ENCODE measurements around the gene DDX41. TPM values are rescaled to one million over a fixed set of nuclear protein-coding genes. Genes with fewer than 3 reads are reported as not detected.
A peak's percentile ranks its signal among the peaks of the same experiment; 100 is the strongest.
"Not testable (repeated sequence)": the region's sequence is repeated elsewhere in the genome, so short reads cannot be mapped to it uniquely, and the experiment has no call there.

DDX41 gene
- total RNA-seq: 108 and 250 TPM in 2 replicates

GRCh38 chr5:177516601-177517568 is at the start of gene DDX41:
DDX41 (minus strand) TSS chr5:177516961; CDS start chr5:177516945, 16 bp downstream.
- FAIRE-seq (peak; percentile 98), DNase-seq (ENCODE audit: low read depth) (peak; percentile 97)
- TF ChIP-seq CTCF (IDR thresholded peaks at IDR 0.05; ENCODE audit: insufficient read depth, low read length, severe bottlenecking): no peak
- Histone ChIP-seq H3K4me3 (ENCODE audit: low read depth, low read length) (peak within 1 kb of the TSS; percentile 100), H3K36me3 (ENCODE audit: control insufficient read depth, insufficient read depth, low read length) (peaks cover 51% of the 10 kb centered on the region), H3K27me3 (ENCODE audit: control insufficient read depth, insufficient read depth, low read length) (no peaks in the 10 kb centered on the region)

- DNase-seq (ENCODE audit: low read depth): peak; percentile 17
These were observed 48.3 kb upstream of the DDX41 start for GRCh38 chr5:177565046-177565445.

GRCh38 chr5:177559446-177559941 is 42.7 kb upstream of the DDX41 start:
- DNase-seq (ENCODE audit: low read depth); H3K27me3 ChIP-seq (ENCODE audit: control insufficient read depth, insufficient read depth, low read length); FAIRE-seq; H3K4me3 ChIP-seq (ENCODE audit: low read depth, low read length); H3K36me3 ChIP-seq (ENCODE audit: control insufficient read depth, insufficient read depth, low read length): not testable (repeated sequence)

More at GRCh38 chr5:177565046-177565445, 48.3 kb upstream of the DDX41 start:
- no peak for FAIRE-seq
- H3K27me3 ChIP-seq (ENCODE audit: control insufficient read depth, insufficient read depth, low read length): no peaks in the 10 kb centered on the region
- H3K36me3 ChIP-seq (ENCODE audit: control insufficient read depth, insufficient read depth, low read length): no peaks in the 10 kb centered on the region
- H3K4me3 ChIP-seq (ENCODE audit: low read depth, low read length): no peak overlapping the region
- TF ChIP-seq CTCF (IDR thresholded peaks at IDR 0.05; ENCODE audit: insufficient read depth, low read length, severe bottlenecking): no peak

- no peak for TF ChIP-seq CTCF (IDR thresholded peaks at IDR 0.05; ENCODE audit: insufficient read depth, low read length, severe bottlenecking)
- FAIRE-seq (no peak), DNase-seq (ENCODE audit: low read depth) (no peak)
- H3K27me3 ChIP-seq (ENCODE audit: control insufficient read depth, insufficient read depth, low read length): no peaks in the 10 kb centered on the region
- H3K4me3 ChIP-seq (ENCODE audit: low read depth, low read length): no peak overlapping the region
- H3K36me3 ChIP-seq (ENCODE audit: control insufficient read depth, insufficient read depth, low read length): peaks cover 1% of the 10 kb centered on the region
These were observed 41.0 kb upstream of the DDX41 start for GRCh38 chr5:177557796-177558195.

- no peak for TF ChIP-seq CTCF (IDR thresholded peaks at IDR 0.05; ENCODE audit: insufficient read depth, low read length, severe bottlenecking)
These were observed 40.4 kb upstream of the DDX41 start for GRCh38 chr5:177557041-177557647.

GRCh38 chr5:177555665-177556064 is 38.9 kb upstream of the DDX41 start:
- no peak for FAIRE-seq
- no peak for TF ChIP-seq CTCF (IDR thresholded peaks at IDR 0.05; ENCODE audit: insufficient read depth, low read length, severe bottlenecking)
- Histone ChIP-seq H3K4me3 (ENCODE audit: low read depth, low read length) (no peak overlapping the region), H3K36me3 (ENCODE audit: control insufficient read depth, insufficient read depth, low read length) (peaks cover 4% of the 10 kb centered on the region), H3K27me3 (ENCODE audit: control insufficient read depth, insufficient read depth, low read length) (no peaks in the 10 kb centered on the region)
- DNase-seq (ENCODE audit: low read depth): no peak

More at GRCh38 chr5:177557041-177557647, 40.4 kb upstream of the DDX41 start:
- Histone ChIP-seq H3K4me3 (ENCODE audit: low read depth, low read length) (no peak overlapping the region), H3K27me3 (ENCODE audit: control insufficient read depth, insufficient read depth, low read length) (no peaks in the 10 kb centered on the region), H3K36me3 (ENCODE audit: control insufficient read depth, insufficient read depth, low read length) (peaks cover 1% of the 10 kb centered on the region)
- FAIRE-seq (no peak), DNase-seq (ENCODE audit: low read depth) (peak; percentile 64)
